ENCODE measurements around the gene KY.

The KY gene

DNA sequence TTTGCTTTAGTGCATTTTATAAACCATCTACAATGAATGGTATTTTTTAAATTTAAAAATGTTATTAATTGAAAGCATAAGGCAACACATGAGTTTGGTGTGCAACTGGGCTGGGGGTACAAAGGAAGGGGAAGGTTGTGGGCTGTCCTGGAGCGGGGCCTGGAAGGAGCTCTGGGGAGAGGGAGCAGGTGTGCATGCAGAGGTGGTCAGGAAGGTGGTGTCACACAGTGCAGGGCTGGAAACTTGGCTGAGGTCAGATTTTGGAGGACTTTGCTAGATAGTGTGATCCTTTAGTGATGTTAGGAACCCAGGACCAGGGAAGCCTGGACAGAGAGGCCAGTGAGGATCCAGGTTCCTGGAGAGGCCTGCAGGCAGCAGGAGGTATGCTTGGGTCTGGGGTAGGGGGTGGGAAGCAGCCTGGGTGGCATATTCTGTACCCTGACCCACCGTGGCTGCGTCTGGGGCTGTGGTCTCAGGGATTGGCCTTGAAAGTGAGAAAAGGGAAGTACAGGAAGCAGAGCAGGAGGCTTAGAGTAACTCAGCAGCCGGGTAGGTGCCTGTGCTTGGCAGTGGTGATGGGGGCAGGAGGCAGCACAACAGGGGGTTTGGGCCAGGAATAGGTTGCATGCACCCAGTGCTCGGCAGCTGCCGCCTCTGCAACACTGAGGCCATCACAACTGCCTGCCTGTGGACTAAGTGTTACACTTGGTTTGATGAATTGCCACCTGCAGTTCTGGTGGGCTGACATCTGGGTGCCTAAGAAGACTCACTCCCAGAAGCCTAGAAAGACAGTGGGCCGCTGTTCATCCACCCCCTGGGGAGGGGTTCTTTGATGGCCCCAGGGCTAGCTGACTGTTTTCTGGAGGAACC is 33.0 kb downstream of the KY start:
- no peak for DNase-seq

GRCh38 chr3:134615743-134616142 is 35.1 kb downstream of the KY start:
- no peak for DNase-seq

GRCh38 chr3:134614955-134615354 is 35.9 kb downstream of the KY start:
- no peak for DNase-seq

DNA sequence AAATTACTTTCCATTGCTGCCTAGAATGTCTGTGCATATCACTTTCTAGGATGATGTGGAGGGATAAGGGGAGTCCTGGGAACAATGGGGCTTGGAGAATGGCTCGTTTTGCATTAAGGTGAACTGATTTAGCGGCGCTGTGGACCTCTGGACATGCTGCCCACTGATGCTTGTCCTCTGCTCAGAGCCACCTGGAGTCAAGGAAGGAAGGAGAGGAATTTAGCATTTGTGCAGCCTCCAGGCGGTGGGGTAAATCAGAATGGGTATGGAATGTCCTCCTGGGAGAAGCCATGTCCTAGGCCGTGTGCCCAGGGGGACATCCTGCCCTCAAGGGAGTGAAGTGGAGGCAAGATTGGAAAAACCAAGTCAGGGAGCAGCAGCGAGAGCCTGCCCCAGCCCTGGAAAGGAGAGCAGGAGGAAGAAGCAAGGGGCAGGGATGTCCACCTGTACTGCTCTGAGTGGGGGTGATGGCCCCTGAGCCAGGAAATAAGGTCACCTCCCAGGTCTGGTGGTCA is 37.8 kb downstream of the KY start:
- no peak for DNase-seq

DNA sequence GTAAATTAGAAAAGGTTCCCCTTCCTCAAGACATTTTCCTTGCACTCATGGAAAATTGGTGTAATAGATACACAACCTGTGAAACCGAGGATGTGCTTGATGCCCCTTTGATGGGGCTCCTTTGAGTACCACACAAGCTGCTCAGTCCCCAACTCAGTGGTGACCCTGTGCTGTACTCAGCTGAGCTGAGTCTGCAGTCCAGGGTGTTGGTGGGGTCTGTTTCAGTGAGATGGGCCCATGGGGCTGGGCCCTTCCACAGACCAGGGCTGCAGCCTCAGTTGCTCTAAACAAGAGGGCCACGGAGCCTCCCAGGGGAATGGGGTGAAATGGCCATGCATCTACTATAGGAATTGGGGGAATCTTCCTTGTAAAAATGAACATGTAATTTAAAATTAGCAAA is 39.3 kb downstream of the KY start:
- no peak for DNase-seq

DNA sequence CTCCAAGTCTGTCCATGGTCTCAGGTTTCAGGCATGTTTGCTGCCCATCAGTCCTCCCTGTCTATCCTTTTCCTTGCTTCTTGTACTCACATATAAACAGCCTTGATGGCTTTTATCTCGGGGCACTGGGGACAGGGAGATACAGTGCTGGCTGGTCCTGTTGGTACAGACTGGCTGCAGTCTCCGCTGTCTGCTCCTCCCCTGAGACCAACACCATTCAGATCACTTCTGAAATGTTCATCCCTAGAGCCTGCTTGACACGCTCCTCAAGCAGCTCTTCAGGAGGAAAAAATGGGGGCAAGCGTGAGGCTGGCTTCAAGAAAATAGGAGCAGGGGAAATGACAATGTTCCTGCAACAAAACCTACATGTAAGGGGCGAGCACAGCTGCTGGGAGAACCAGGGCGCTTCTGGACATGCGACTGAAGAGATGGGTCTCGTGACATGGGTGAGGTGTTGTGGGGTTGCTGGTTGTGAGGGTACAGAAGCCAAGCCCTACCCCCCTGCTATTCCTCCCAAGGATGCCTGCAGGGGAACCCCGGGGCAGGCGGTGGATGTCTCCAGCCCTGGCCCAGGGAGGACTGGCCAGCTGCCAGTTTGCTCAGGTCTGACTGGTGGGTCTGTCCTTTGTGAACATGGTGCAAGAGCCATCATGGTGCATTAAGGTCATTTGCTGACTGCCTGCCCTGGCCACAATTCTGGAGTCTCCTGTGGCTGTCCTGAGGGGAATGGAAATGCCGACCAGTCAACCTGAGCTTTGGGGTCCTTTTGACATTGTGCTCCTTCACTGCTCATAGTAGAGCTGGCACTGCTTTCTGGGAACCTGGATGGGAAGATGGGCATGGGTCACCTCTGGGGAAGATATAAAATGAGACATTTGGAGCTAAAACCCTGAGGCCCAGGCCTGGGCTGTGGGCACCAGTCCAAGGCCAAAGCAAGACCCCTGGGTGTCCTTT is 40.1 kb downstream of the KY start:
- no peak for DNase-seq

- DNase-seq, result no peak
Measured at GRCh38 chr3:134609821-134610431, 40.9 kb downstream of the KY start.

- no peak for DNase-seq
Measured at GRCh38 chr3:134608771-134609435, 41.9 kb downstream of the KY start.

DNA sequence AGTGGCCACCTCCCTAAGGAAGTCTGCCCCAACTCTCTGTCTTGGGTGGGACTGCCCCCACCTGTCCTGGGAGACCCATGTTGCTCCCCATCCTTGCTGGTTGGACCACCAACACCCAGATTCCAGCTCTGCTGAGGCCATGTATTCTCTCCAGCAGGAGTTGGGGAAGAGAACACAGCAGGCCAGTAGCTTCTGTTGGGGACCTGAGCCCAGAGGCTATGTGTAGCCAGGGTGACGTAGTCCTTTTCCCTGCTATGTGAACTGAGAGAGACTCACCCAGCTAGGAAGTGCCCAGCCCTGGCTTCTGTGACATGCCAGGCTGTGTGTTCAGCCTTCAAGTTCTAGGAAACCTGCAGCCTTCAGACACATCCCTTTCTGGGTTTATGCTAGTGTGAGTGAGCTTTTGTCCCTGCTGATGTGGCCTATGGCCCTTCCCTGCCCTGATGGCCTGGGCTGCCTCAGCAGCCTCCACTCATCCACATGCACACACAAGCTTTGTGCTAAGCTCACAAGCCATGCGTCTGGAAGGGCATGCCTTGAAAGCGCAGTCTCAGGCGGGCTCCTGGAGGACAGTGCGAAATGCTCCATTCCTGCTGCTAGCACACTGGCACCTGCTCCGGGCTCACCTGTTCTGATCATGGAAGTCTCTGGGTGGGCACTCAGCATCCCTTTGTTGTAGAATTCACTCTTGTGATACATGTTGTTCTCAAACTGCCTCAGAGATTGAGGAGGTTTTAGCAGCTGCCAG is 42.6 kb downstream of the KY start:
- DNase-seq, result no peak

DNA sequence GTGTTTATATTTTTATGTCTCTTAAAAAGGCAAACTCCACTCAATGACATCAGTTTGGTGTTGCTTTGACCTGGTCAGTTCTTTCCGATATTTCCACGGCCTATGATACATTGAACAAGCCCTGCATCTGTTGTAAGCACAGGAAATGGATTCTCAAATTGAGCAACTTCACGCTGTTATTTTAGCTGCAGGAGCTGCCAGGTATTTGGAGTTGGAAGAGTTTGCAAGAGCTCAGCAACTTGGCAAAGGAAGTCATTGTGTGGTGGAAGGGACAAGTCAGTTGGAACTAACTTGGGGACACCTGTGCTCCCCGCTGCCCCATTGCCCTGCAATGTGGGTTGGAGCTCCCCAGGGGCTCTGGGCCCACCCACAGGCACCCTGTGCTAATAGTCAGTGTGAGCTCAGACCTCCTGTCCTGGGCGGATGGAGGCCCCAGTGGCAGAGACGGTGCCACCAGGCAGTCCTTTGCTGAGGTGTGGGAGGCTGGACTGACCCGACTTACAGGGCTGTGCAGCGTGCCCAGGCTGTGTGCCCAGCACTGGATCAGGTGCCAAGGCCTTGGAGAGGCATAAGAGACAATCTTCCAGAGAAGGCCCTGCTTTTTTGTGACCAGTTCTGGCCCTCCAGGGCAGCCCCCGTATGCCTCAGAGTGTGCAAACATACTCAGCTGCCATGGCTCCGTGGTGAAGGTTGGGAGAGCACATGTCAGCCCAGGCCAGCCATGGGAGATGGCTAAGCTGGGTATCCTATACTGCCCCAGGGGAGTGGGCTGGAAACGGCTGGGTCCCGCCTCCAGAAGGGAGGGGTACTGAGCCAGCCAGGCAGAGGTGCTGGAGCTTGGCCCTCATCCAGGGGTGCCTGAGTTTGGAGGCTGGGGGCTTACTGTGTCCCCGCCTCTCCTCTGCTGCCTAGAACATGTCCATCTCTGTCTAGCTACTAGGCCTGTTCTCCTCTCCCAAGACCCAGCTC is 43.5 kb downstream of the KY start:
- DNase-seq, result no peak

DNA sequence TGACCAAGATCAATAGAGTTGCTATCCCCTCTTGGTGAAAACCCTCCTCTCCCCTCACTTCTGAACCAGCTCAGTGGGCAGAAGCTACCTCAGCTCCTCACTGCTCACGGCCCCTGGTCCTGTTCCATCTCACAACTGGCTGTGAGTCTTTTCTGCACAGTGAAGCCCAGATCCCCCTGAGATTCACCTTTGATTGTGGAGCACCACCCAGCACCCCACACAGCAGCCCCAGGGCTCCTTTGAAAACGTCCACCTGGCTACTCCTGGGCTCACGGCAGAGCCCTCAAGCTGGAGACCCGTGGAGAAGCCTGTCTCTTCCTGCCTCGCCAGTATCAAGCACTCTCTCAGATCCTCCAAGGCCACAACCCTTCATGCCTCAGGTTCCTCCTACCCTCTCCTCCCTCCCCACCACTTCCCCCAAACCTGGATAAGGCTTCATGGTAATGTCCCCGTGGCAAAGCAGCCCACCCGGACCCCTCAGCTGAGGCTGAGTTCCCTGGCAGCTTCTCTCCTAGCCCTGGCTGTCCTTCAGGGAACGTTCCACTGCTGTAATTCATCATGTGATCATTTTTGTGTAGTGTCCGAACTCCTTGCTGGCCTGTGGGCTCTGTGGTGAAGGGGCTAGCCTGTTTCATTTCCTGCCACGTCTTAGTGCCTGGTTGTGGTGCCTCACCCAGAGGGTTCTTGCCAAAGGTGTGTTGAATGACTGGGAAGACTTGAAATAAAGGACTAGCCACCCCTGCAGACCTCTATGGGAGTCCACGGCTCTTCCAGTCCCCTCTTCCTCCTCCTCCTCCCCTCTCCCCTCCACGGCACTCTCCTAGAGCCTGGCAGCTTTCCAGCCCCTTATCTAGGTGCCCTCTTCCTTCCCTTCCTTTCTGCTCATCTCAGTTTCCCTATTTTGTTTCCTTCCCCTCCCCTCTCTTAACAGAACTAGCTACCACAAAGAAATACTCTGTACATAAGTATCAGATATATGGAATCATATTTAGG is 44.5 kb downstream of the KY start:
- no peak for DNase-seq

- no peak for DNase-seq
Measured at GRCh38 chr3:134605556-134605955, 45.3 kb downstream of the KY start.

GRCh38 chr3:134603956-134604355 is 46.9 kb downstream of the KY start:
- DNase-seq, result no peak

DNA sequence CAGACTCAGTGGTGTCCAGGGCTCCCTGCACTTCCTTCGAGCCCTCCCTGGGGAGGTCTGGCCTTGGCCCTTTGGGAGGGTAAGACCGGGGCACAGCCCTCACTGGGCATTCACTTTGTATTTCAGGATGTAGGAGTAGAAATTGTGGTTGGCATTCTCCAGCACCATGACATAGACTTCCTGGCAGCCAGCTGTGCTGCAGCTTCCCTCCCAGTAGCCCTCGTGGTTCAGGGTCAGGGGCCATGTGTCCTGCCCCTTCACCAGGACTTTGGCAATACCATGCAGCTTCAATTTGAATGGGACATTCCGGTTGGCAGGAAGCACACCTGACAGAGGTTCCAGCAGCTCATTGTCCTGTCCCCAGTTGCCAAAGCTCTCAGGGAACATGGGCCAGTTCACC is 47.3 kb downstream of the KY start:
- DNase-seq, result no peak

GRCh38 chr3:134602440-134602814 is 48.4 kb downstream of the KY start:
- DNase-seq, result no peak

- DNase-seq, result peak; percentile 40
Measured at GRCh38 chr3:134601539-134602439, 49.0 kb downstream of the KY start.

DNA sequence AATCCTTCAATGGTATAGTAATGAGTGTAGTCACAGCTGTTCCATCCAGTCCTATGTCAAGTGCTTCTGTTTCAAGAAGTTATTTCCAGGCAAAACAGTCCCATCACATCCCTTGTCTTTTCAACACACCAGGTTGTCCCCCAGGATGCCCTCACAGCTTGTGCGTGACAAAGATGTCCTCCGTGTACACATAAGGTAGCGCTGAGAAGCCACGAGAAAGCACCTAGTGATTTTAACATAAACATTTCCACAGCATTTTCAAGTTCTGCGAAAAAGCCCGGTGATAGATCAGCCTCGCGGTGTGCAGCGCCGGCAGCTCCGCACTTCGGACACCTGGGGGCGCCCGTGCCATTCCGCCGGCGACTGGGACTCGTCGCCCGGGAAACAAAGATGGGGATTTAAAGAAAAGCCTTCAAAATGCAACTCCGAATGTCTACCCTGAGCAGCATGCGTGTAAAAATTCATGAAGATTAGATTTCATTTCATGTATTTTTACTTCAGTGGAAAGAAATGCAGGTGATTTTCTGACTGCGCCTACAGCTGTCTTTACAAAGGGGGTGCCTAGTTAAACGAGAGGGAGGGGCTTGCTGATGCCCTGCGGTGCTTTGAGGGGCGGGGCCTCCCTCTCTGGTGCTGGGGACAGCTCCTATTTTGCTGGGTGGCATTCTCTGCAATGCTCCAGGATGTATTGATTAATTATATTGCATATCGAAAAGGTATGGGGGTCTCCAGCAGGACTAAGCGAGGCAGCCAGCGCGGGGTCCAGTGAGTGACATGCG is 49.9 kb downstream of the KY start:
- peak; percentile 80 for DNase-seq

All from COR-L47 (cell line).